HG02642 (cell line): ENCODE results near the gene INPP4A.

ENCODE experiments used
- ATAC-seq: cut with Tn5 transposase; IDR thresholded peaks from one replicate; pipeline ENCODE4 v1.9.1; 2021; ENCODE audit warnings: mild to moderate bottlenecking; ENCODE audit not compliant: unreplicated experiment, poor library complexity

The INPP4A gene

GRCh38 chr2:98507891-98508708, 63.4 kb downstream of the INPP4A start:
- no peak for ATAC-seq

DNA sequence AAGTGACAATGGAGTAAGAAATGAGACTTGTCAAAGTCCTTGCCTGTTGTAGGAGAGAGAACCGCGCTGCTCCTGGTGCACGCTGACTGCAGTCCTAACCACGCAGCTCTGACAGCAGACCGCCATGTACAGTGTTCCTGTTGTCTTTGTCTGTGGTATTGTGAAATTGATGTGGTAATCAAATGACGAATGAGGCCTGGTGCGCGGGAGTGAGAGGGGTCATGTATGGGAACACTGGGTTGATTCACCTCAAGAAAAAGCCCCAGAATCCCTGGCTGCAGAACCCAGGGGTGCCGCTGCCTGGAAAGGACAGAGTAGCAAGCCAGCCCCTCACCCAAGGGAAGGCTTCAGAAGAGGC, 64.0 kb downstream of the INPP4A start:
- no peak for ATAC-seq

DNA sequence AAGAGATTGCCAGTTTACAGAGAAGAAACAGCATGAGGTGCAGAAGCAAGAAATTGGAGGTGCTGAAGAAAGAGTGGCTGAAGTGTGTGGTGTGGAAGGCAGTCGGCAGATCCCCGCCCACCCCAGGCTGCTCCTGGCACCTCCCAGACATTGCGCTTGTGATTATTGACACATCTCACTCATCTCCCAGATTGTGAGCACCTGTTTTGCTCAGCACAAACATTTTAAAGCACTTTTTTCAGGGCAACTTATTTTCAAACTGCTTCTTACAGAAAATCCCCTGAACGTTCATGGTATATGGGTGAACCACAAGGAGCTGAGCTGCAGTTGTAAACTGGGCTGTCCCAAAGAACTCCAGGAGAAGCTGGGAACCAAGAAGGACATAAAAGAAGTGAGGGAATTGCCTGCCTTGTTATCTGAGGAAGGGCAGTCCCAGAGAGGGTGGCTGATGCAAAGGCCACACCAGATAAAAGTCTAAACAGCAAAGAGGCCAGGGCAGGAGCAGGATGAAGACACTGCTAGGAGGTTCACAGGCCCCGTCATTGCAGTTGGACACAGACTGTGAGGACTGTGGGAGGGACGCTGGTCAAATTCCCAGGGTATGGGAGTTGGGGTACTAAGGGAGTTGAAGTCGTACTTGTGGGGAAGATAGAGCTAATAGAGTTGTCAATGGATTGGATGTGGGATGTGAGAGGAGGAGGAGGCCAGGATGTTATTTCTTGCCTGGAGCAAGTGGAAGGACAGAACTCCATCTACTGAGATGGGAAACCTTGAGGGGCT, 65.1 kb downstream of the INPP4A start:
- ATAC-seq: no peak

DNA sequence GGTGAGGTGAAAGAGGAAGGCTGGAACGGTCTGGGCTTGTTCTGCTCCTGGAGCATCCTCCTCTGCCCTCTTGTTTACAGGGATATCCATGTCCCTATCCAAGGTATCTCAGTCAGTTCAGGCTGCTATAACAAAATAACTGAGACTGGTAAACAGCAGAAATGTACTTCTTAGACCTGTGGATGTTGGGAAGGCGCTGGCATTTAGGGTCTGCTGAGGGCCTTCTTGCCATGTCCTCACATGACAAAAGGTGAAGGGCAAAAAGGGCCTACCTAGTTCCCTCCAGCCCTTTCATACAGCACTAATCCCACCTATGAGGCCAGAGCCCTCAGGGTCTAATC, 65.6 kb downstream of the INPP4A start:
- no peak for ATAC-seq

DNA sequence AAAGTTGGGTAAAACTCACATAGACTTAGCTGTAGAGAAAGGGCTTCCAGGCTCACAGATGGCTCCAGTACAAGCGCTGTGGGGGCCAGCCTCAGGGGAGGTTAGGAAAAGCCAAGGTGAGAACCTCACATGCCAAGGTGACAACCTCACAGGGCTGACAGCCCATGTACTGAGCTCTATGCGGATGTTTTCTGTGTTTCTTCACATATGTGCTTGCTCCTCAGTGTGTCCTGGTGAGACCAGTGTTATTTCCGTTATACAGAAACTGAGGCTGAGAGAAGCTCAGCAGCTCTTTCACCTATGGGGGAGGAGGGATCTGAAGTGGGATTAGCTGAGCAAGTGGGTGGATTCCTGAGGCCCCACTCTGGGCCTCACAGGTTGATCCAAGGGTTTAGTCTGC, 67.3 kb downstream of the INPP4A start:
- no peak for ATAC-seq

DNA sequence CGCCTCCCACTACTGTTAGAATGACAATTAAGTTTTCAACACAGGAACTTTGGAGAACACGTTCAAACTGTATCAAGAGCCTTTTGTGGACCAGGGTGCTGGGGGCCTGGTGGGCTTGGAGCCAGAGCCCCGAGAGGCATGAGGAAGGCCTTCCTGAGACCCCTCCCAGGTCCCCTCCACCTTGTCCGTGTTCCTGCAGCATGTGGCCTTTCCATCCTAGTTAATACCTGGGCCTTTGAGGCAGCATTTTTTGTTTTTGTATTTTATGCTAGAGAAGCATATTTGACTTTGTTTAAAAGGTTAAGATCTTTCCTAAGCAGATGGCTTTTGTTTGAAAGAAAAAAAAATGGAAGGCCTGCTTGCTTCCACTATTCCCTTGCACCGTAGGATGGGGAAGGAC, 68.0 kb downstream of the INPP4A start:
- no peak for ATAC-seq

DNA sequence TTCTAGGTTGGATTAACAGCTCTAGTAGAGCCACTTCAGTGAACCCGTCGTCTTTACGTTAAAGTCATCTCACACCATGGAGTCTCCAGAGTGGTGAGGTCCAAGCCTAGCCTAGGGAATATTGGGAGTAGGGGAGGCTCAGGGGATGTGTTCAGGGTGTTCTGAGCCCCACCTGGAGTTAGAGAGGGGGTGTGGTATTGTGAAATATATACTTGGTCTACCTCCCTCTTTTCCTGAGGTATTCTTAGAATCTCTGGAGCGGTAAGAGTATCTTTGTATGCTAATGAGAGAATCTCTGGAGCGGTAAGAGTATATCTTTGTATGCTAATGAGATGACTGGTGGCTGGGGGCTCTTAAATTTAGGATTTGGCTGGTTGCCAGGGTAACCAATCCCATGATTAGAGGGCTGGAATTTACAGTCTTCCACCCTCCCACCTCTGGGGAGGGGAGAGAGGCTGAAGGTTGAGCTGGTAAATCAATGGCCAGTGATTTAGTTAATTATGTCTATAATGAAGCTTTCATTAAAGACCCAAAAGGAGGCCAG, 69.5 kb downstream of the INPP4A start:
- ATAC-seq: no peak

- no peak for ATAC-seq
Observed at GRCh38 chr2:98514879-98515249, 70.2 kb downstream of the INPP4A start.

GRCh38 chr2:98515250-98515991, 70.8 kb downstream of the INPP4A start:
- ATAC-seq: no peak

GRCh38 chr2:98516571-98516970, 71.9 kb downstream of the INPP4A start:
- ATAC-seq: no peak

DNA sequence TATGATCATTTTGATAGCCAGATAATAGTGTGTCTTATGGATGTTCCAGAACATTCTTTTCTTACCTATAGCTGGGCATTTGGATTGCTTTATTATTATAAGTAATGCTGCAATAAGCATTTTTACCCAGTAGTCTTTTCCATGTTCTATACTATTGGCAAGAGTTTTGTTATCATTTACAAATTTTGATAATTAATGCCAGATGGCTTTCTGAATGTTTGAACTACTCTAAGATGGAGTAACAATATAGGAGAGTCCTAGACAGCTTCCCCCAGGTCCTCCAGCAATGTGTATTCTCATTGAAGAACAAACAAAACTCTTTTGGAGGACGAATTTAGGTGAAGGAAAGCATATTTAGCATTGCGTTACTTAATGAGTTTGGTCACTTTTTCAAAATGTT, 73.0 kb downstream of the INPP4A start:
- ATAC-seq: no peak

GRCh38 chr2:98518101-98518500, 73.4 kb downstream of the INPP4A start:
- ATAC-seq: peak; percentile 35

DNA sequence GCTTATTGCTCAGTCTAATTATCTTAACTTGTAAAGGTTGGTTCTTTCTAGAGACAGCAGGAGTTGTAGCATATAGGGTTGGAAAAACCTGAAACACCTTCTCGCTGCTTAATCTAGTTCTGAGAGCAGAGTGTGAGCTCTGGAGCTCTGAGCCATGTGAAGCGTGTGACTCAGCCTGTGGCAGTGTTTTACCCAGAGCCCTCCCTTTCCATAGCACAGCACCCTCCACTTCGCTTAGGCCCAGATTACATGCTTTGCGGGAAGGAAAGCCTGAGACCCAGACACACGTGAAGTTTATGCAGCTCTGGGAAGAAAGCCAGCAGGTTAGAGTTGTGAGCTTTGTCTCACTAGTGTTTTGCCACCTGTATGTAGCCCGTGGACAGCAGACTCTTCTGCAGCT, 74.5 kb downstream of the INPP4A start:
- no peak for ATAC-seq

- no peak for ATAC-seq
Observed at GRCh38 chr2:98519851-98520250, 75.2 kb downstream of the INPP4A start.

GRCh38 chr2:98520806-98521205, 76.1 kb downstream of the INPP4A start:
- no peak for ATAC-seq

- no peak for ATAC-seq
Observed at GRCh38 chr2:98521266-98521665, 76.6 kb downstream of the INPP4A start.

GRCh38 chr2:98522854-98523253, 78.2 kb downstream of the INPP4A start:
- no peak for ATAC-seq

DNA sequence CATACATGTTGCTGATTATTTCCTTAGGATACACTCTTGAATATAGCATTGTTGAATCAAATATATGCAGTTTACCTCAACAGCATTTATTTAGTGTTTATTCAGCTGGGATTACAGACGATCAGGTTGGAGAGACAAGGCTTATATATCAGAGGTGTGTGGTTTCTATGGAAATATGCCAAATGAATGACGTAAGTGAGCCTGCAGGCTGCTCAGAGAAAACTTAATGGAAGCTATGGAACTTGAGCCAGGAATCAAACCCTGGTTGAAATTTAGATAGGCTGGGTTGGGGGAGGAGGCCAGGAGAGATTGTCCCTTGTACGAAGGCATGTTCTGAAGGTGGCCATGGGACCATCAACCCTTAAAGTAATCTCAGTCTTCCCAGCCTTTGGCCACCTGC, 79.5 kb downstream of the INPP4A start:
- ATAC-seq: no peak

DNA sequence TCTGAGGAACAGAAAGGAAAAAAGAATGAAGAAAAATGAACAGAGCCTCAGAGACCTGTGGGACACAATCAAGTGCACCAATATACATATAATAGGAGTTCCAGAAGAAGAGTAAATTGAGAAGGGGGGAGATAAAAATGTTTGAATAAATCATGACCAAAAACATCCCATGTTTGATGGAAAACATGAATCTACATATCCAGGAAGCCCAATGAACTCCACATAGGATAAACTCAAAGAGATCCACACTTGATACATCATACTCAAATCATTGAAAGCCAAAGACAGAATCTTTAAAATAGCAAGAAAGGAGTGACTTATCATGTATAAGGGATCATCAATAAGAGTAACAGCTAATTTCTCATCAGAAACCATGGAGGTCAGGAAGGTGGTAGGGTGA, 83.7 kb downstream of the INPP4A start:
- ATAC-seq: no peak

- no peak for ATAC-seq
Observed at GRCh38 chr2:98530114-98530513, 85.5 kb downstream of the INPP4A start.

- no peak for ATAC-seq
Observed at GRCh38 chr2:98532756-98533155, 88.1 kb downstream of the INPP4A start.
